HepG2 (cell line): ENCODE results near the gene ING1. TPM values are rescaled to one million over a fixed set of nuclear protein-coding genes. Genes with fewer than 3 reads are reported as not detected.

ENCODE experiments used
- DBP ChIP-seq: sonication (generic); formaldehyde crosslinking; IDR thresholded peaks from 2 replicates; pipeline ENCODE4 v1.4.0; 2020; ENCODE audit warnings: missing genetic modification reagents; ENCODE audit errors: not compliant biosample characterization
- DMTF1 ChIP-seq: sonication (generic); formaldehyde crosslinking; IDR thresholded peaks from 2 replicates; pipeline ENCODE4 v1.4.0; 2020; ENCODE audit warnings: mild to moderate bottlenecking, missing genetic modification reagents
- HDAC2 ChIP-seq: sonication (generic); formaldehyde crosslinking; IDR thresholded peaks from 2 replicates; pipeline ENCODE4 v1.4.0; 2020; ENCODE audit warnings: missing genetic modification reagents
- IKZF1 ChIP-seq: fragments of 450-650 bp; IDR thresholded peaks from 2 replicates; pipeline ENCODE4 v1.7.1; 2016
- LBX2 ChIP-seq: sonication (generic); formaldehyde crosslinking; IDR thresholded peaks from 2 replicates; pipeline ENCODE4 v1.5.0; 2020; ENCODE audit warnings: missing genetic modification reagents, mild to moderate bottlenecking, borderline replicate concordance
- MXD3 ChIP-seq: IDR thresholded peaks from 2 replicates; pipeline ENCODE4 v1.6.1; 2016; ENCODE audit warnings: mild to moderate bottlenecking, missing biosample characterization, missing genetic modification reagents
- NFIB ChIP-seq: sonication (generic); formaldehyde crosslinking; IDR thresholded peaks from 2 replicates; pipeline ENCODE4 v1.9.0; 2021; ENCODE audit warnings: missing genetic modification reagents, mild to moderate bottlenecking, borderline replicate concordance
- SATB2 ChIP-seq: sonication (generic); formaldehyde crosslinking; IDR thresholded peaks from 2 replicates; pipeline ENCODE4 v1.5.0; 2020; ENCODE audit warnings: missing genetic modification reagents
- THYN1 ChIP-seq: sonication (generic); formaldehyde crosslinking; IDR thresholded peaks from 2 replicates; pipeline ENCODE4 v1.8.1; 2023; ENCODE audit warnings: low read depth, mild to moderate bottlenecking, moderate library complexity, missing genetic modification reagents, borderline replicate concordance
- YEATS2 ChIP-seq: sonication (generic); formaldehyde crosslinking; IDR thresholded peaks from 2 replicates; pipeline ENCODE4 v1.4.0; 2020; ENCODE audit warnings: missing genetic modification reagents, borderline replicate concordance
- ZBTB33 ChIP-seq: sonication (generic); formaldehyde crosslinking; IDR thresholded peaks from 2 replicates; pipeline ENCODE4 v1.4.0; 2020; ENCODE audit warnings: missing genetic modification reagents
- ZBTB46 ChIP-seq: sonication (generic); formaldehyde crosslinking; IDR thresholded peaks from 2 replicates; pipeline ENCODE4 v1.4.0; 2020; ENCODE audit warnings: mild to moderate bottlenecking, missing genetic modification reagents, borderline replicate concordance
- ZEB1 ChIP-seq: IDR thresholded peaks from 2 replicates; pipeline ENCODE4 v1.6.1; 2012; ENCODE audit warnings: mild to moderate bottlenecking, low read depth, inconsistent platforms; ENCODE audit not compliant: insufficient replicate concordance
- ZNF12 ChIP-seq: sonication (generic); formaldehyde crosslinking; IDR thresholded peaks from 2 replicates; pipeline ENCODE4 v1.5.0; 2020; ENCODE audit warnings: missing genetic modification reagents
- ZNF256 ChIP-seq: sonication (generic); formaldehyde crosslinking; conservative IDR thresholded peaks from 2 replicates; pipeline ENCODE4 v1.4.0; 2020; ENCODE audit warnings: missing genetic modification reagents
- ZNF460 ChIP-seq: sonication (generic); formaldehyde crosslinking; IDR thresholded peaks from 2 replicates; pipeline ENCODE4 v1.5.1; 2020; ENCODE audit warnings: missing genetic modification reagents, mild to moderate bottlenecking, borderline replicate concordance
- ZNF7 ChIP-seq: IDR thresholded peaks from 2 replicates; pipeline ENCODE4 v1.6.1; 2016; ENCODE audit warnings: missing biosample characterization, missing genetic modification reagents
- ZNF768 ChIP-seq: sonication (generic); formaldehyde crosslinking; IDR thresholded peaks from 2 replicates; pipeline ENCODE4 v1.4.0; 2020; ENCODE audit warnings: missing genetic modification reagents
- ZSCAN30 ChIP-seq: sonication (generic); formaldehyde crosslinking; IDR thresholded peaks from 2 replicates; pipeline ENCODE4 v1.5.0; 2020; ENCODE audit warnings: mild to moderate bottlenecking, missing genetic modification reagents
- polyA plus RNA-seq, 8 experiments: library from polyadenylated mRNA; depleted of rRNA in 3 of 8; stranded (reverse) in 7 of 8; unstranded in 1 of 8; fragments of >200 nt; fragmentation: Illumina TruSeq in 4 of 8; extraction: Trizol in 4 of 8; gene quantifications; 2 replicates each; pipeline versions ENCODE4 v1.2.1 to v1.2.3, GENCODE V29; 2011 to 2016; ENCODE audit warnings: low read depth in 4 of 8, missing spikeins in 1 of 8, mixed read lengths in 1 of 8; ENCODE audit not compliant: insufficient read depth in 1 of 8
- total RNA-seq, 5 experiments: library from RNA; depleted of rRNA; stranded (reverse); fragments of >200 nt; fragmentation: Illumina TruSeq; extraction: Trizol; gene quantifications; 2 replicates each; pipeline ENCODE4 v1.2.3, GENCODE V29; 2016; ENCODE audit warnings: low read depth in 1 of 5

The ING1 gene
- total and polyA plus RNA-seq, 2 of the 13 experiments (the other 11 are each of a cell fraction or from before 2014, with no cell fraction given) = 8.1 to 16.1 TPM

GRCh38 chr13:110715395-110716246, 2.1 kb downstream of the ING1 start (continued):
- TF ChIP-seq SATB2 (CRISPR knock-in tag) (no peak), ZNF256 (no peak), ZBTB46 (CRISPR knock-in tag) (no peak), THYN1 (CRISPR knock-in tag) (no peak), ZNF460 (CRISPR knock-in tag) (no peak), MXD3 (CRISPR knock-in tag) (no peak), ZNF768 (CRISPR knock-in tag) (peak; percentile 61), ZSCAN30 (CRISPR knock-in tag) (no peak), DBP (CRISPR knock-in tag) (no peak), ZEB1 (no peak), IKZF1 (no peak), ZBTB33 (no peak), NFIB (CRISPR knock-in tag) (no peak), ZNF7 (CRISPR knock-in tag) (no peak), YEATS2 (CRISPR knock-in tag) (0 out of 2 replicates have a peak, but pooled peaks have one; percentile 19), DMTF1 (CRISPR knock-in tag) (no peak), HDAC2 (CRISPR knock-in tag) (no peak), LBX2 (CRISPR knock-in tag) (no peak), ZNF12 (CRISPR knock-in tag) (no peak)
